Measurements from ENCODE around the gene S100A12. TPM values are rescaled to one million over a fixed set of nuclear protein-coding genes. Genes with fewer than 3 reads are reported as not detected.
A peak's percentile ranks its signal among the peaks of the same experiment; 100 is the strongest.

The S100A12 gene
- total RNA-seq, 1 experiment from 2014 or later: not detected

GRCh38 chr1:153360592-153361479 is 14.6 kb downstream of the S100A12 start:
- BruUV-seq (replicated peaks): no TSS peak
- Mint-ChIP-seq H3K27me3 (ENCODE audit: insufficient read depth, unreplicated experiment) (no peaks in the 10 kb centered on the region), H3K27ac (ENCODE audit: low read depth, unreplicated experiment) (no peak overlapping the region), H3K36me3 (ENCODE audit: insufficient read depth, unreplicated experiment) (peaks cover 10% of the 10 kb centered on the region), H3K4me3 (ENCODE audit: unreplicated experiment) (no peak overlapping the region), H3K9me3 (ENCODE audit: unreplicated experiment) (no peaks in the 10 kb centered on the region), H3K4me1 (ENCODE audit: insufficient read depth, unreplicated experiment) (peaks cover 75% of the 10 kb centered on the region)
- POLR2A ChIA-PET: interaction anchor here (1.2 to 1.4 kb wide), 2 partner anchors 15 to 24 kb away, joined by 3 to 6 read pairs; partner anchors contain the start of gene S100A12
- no peak for TF ChIP-seq CTCF (IDR thresholded peaks at IDR 0.05; ENCODE audit: unreplicated experiment)
- no peak for DNase-seq (ENCODE audit: unreplicated experiment)
- CTCF ChIA-PET: interaction anchor here (0.5 to 28.2 kb wide), 4 partner anchors 8 to 211 kb away, joined by 3 to 1438 read pairs (median 28); no protein-coding TSS in a partner anchor
- intact Hi-C loops (cut with micrococcal nuclease): no loop called here

- intact Hi-C loops (cut with micrococcal nuclease): no loop called here
- peaks cover 8% of the 10 kb centered on the region for H3K36me3 Mint-ChIP-seq (ENCODE audit: insufficient read depth, unreplicated experiment)
- no peaks in the 10 kb centered on the region for H3K9me3 Mint-ChIP-seq (ENCODE audit: unreplicated experiment)
- H3K27me3 Mint-ChIP-seq (ENCODE audit: insufficient read depth, unreplicated experiment): no peaks in the 10 kb centered on the region
- no TSS peak for BruUV-seq (replicated peaks)
- CTCF ChIA-PET: interaction anchor here (28.2 kb wide), 1 partner anchor 136 kb away, joined by 1438 read pairs; no protein-coding TSS in a partner anchor
- H3K4me1 Mint-ChIP-seq (ENCODE audit: insufficient read depth, unreplicated experiment): peaks cover 68% of the 10 kb centered on the region
- H3K4me3 Mint-ChIP-seq (ENCODE audit: unreplicated experiment): no peak overlapping the region
- POLR2A ChIA-PET: interaction anchor here (0.6 to 1.2 kb wide), 2 partner anchors 25 to 35 kb away, joined by 3 read pairs; no protein-coding TSS in a partner anchor
- no peak for DNase-seq (ENCODE audit: unreplicated experiment)
- no peak for TF ChIP-seq CTCF (IDR thresholded peaks at IDR 0.05; ENCODE audit: unreplicated experiment)
- H3K27ac Mint-ChIP-seq (ENCODE audit: low read depth, unreplicated experiment): no peak overlapping the region
These were observed 15.2 kb downstream of the S100A12 start for GRCh38 chr1:153360190-153360589.

- Mint-ChIP-seq H3K9me3 (ENCODE audit: unreplicated experiment) (no peaks in the 10 kb centered on the region), H3K36me3 (ENCODE audit: insufficient read depth, unreplicated experiment) (peaks cover 8% of the 10 kb centered on the region), H3K27ac (ENCODE audit: low read depth, unreplicated experiment) (no peak overlapping the region), H3K27me3 (ENCODE audit: insufficient read depth, unreplicated experiment) (no peaks in the 10 kb centered on the region), H3K4me1 (ENCODE audit: insufficient read depth, unreplicated experiment) (peaks cover 59% of the 10 kb centered on the region), H3K4me3 (ENCODE audit: unreplicated experiment) (no peak overlapping the region)
- TF ChIP-seq CTCF (IDR thresholded peaks at IDR 0.05; ENCODE audit: unreplicated experiment): no peak
- intact Hi-C loops (cut with micrococcal nuclease): no loop called here
- DNase-seq (ENCODE audit: unreplicated experiment): no peak
- BruUV-seq (replicated peaks): no TSS peak
- ChIA-PET CTCF (interaction anchor here (0.7 to 28.2 kb wide), 8 partner anchors 7 to 797 kb away, joined by 3 to 1438 read pairs (median 8); partner anchors contain the start of gene PGLYRP4), POLR2A (interaction anchor here (1.2 to 1.3 kb wide), 2 partner anchors 9 to 26 kb away, joined by 3 read pairs; no protein-coding TSS in a partner anchor)
These were observed 16.2 kb downstream of the S100A12 start for GRCh38 chr1:153359241-153359640.

GRCh38 chr1:153358691-153358975 is 16.8 kb downstream of the S100A12 start:
- no peak for TF ChIP-seq CTCF (IDR thresholded peaks at IDR 0.05; ENCODE audit: unreplicated experiment)
- Mint-ChIP-seq H3K27me3 (ENCODE audit: insufficient read depth, unreplicated experiment) (no peaks in the 10 kb centered on the region), H3K36me3 (ENCODE audit: insufficient read depth, unreplicated experiment) (peaks cover 8% of the 10 kb centered on the region), H3K4me1 (ENCODE audit: insufficient read depth, unreplicated experiment) (peaks cover 56% of the 10 kb centered on the region), H3K4me3 (ENCODE audit: unreplicated experiment) (peak overlapping the region; percentile 69), H3K27ac (ENCODE audit: low read depth, unreplicated experiment) (no peak overlapping the region), H3K9me3 (ENCODE audit: unreplicated experiment) (no peaks in the 10 kb centered on the region)
- ChIA-PET CTCF (interaction anchor here (0.6 to 28.2 kb wide), 13 partner anchors 7 to 210 kb away, joined by 3 to 1438 read pairs (median 6); partner anchors contain the start of genes PGLYRP4 and S100A12), POLR2A (interaction anchor here (0.6 to 2.6 kb wide), 14 partner anchors 10 to 636 kb away, joined by 3 to 24 read pairs (median 6); partner anchors contain the start of genes PGLYRP4, S100A12 and S100A8)
- DNase-seq (ENCODE audit: unreplicated experiment): no peak
- intact Hi-C loops (cut with micrococcal nuclease): no loop called here
- no TSS peak for BruUV-seq (replicated peaks)
